Endometrial microvascular endothelial cells (primary cell): ENCODE measurements around the gene CCKAR. TPM values are rescaled to one million over a fixed set of nuclear protein-coding genes. Genes with fewer than 3 reads are reported as not detected.
"Not testable (repeated sequence)": the region's sequence is repeated elsewhere in the genome, so short reads cannot be mapped to it uniquely, and the experiment has no call there.

Experiments used
- in situ Hi-C: cut with HindIII; loops from 2 replicates; pipeline ENCODE4 v1.10.0; 2017; ENCODE audit warnings: low sequenced_read_pairs, low pct_unique_long_range_greater_than_20kb; ENCODE audit errors: inconsistent ontology term
- total RNA-seq: library from RNA; depleted of rRNA; stranded (reverse); fragments of >200 nt; gene quantifications from one replicate; pipeline ENCODE4 v1.2.3, GENCODE V29; 2015; ENCODE audit errors: inconsistent ontology term

The CCKAR gene, protein sequence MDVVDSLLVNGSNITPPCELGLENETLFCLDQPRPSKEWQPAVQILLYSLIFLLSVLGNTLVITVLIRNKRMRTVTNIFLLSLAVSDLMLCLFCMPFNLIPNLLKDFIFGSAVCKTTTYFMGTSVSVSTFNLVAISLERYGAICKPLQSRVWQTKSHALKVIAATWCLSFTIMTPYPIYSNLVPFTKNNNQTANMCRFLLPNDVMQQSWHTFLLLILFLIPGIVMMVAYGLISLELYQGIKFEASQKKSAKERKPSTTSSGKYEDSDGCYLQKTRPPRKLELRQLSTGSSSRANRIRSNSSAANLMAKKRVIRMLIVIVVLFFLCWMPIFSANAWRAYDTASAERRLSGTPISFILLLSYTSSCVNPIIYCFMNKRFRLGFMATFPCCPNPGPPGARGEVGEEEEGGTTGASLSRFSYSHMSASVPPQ
- total RNA-seq = not detected

DNA sequence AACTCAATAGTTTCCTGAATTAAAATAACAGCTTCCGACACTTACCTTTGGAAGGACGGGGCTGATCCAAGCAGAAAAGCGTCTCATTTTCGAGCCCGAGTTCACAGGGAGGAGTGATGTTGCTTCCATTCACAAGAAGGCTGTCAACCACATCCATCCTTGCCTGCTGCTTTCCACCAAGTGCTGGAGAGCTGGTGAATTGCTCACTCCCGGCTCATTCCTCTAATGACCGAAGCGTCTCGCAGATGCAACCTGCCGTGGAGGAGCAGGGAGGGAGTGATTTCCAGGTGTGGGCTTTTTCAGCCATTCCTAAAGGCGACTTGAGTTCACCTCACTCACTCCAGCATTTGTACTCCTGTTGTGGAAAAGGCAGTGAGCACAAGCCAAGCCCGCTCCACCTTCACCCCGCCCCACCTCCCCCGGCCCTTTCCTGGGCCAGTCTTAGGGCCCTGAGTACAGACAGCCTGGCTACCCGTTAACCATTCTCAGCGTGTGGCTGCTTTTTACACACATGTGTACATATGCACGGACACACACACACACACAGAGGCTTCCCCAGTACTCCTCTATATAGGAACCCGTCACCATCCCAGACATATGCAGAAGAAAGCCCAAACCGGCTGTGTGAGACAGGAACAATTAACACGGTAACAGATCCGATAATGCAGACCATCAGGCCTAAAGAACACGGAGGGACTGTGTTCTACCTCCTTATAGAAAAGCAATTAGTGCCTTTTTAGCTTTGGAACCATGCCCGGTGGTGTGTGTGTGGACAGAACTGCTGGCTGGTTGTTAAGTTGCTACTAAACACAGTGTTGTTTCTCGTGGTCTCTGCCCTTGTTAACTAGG lies at the start of gene CCKAR:
Gene CCKAR (minus strand): TSS at position 374 of the 849 bp plus-strand sequence. CDS start 217 bp downstream, at position 157.
- in situ Hi-C loops = no loop called here

DNA sequence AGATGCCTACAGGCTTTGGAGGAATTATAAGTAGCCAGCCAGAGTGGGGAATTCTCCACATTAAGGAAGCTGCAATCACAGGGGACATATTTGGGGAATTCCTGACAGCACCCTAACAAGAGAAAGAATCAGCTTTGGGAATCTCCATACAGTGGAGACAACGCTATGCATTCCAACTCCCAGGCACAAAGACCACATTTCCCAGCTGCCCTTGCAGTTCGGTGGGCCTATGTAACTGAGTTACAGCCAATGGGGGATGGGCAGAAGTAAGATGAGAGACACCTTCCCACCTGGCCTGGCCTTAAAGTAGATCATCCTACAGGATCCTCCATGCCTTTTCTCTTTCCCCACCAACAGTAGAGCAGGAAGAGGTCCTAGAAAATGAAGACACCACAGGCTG lies 43.4 kb upstream of the CCKAR start:
- in situ Hi-C loops = no loop called here

DNA sequence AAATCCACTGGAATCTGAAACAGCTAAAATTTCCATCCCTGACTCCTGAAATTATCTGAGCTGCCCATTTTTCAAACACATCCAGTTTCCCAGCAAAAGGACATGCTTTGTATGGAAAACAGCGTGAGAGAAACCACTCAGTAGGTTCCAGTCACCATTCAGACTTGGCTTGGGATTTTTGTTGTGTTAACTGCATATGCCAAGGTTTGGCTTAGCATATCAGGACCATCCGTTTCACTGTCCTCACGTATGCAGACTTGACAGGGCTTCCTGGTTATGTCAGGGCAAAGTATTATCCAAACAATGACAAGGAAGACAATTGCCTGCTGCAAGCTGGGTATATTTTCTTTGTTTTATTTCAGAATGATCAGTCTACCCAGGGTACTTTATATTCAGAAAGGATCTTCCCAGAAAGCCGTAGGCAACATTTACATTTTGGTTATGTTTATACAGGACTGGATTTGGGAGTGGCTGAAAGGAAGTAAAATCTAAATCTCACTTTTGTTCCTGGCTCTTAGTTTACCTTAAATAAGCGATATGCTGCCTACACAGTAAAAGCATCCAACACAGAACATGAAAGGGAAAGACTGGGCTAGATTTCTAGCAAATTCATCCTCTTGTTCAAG lies 41.3 kb upstream of the CCKAR start:
- in situ Hi-C loops = no loop called here

DNA sequence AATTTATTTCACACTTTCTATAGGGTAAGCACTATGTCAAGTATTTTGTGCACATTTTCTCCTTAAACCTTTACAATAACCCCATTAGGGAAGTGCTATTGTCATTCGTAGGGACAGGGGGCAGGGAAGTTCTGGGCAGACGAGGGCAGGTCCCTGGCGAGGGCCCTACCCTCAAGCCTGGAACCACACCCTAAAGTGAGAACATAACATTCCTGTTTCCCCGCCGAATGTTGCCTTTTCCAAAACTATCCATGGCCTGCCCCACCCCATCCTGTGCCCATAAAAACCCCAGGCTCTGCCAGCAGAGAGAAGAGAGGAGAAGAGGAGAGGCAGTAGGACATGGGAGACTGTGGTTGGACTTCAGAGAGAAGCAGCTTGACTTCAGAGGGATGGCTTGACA lies 39.8 kb upstream of the CCKAR start:
- in situ Hi-C loops = no loop called here

DNA sequence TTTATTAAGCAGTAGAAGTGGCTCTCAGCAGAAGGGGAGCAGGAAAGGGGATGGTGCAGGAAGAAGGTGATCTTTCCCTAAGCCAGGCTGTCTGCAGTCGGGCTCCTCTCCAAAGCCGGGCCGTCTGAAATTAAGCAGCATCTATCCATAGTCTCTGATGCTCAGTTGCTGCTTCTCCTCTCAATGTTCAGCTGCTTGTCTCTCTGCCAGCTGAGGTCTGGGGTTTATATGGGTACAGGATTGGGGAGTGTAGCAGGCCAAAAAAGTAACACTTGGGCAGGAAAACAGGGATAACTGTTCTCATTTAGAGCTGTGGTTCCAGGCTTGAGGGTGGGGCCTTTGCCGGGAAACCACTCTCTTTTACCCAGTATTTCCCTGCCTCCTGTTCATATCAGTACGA lies 39.2 kb upstream of the CCKAR start:
- in situ Hi-C loops = no loop called here

DNA sequence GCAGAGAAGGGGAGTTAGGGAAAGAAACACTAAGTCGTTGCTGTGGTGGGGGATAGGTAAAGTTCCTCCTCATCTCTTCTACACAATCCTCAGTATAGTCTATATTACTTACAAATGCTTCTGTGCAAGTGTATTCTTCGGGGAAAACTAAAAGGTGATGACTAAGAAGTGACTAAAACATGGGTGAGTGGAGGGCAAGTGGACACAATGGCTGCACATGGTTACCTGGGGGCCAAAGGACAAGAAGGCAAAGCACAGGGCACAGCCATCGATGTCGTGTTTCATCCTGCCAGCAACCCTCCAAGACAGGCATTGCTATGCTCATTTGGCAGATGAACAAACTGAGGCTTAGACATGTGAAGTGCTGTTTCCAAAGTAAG lies 35.5 kb upstream of the CCKAR start:
- in situ Hi-C loops = no loop called here

DNA sequence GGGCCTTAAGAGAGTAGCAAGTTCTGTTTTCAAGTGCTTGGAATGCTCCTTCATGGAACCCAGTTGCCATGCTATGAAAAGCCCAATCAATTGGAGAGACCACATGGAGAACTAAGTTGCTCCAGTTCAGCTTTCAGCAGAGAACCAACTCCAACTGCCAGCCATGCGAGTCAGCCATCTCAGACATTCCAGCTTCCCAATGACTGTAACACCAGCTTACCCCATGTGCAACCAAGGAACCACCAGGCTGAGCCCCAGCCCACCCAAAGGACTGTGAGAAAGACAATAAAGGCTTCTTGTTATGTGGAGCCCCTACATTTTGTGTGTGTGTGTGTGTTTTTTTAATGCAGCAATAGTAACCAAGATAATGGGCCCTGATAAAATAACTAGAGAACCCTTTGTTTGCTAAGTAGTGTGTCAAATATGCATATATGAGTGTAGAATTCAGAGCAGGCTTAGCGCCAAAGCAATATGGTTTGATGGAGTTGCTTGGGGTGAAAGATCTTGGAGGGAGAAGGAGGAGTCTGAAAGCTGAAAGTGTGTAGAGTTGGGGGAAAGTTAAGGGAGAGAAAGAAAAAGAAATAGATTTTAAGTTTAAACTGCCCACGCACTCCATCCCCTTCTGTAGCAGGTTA lies 35.0 kb upstream of the CCKAR start:
- in situ Hi-C loops = no loop called here

DNA sequence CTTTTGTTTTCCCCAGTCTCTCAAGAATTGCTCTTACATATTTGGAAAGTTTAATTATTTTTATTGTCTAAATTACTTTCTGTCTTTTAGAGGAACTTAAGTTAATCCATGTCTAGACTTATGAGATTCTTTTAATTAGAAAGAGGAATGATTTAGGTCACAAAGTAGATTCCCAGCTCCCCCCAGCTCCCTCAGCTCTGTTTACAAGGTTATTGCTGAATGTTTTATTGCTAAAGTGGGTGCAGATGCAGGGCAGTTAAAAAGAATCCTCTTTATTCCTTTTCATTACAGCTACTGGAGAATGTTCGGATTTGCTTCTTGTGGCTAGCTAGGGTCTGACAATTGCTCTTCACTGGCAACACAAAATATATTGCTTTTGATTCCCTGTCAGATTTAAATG lies 33.7 kb upstream of the CCKAR start:
- in situ Hi-C loops = no loop called here

DNA sequence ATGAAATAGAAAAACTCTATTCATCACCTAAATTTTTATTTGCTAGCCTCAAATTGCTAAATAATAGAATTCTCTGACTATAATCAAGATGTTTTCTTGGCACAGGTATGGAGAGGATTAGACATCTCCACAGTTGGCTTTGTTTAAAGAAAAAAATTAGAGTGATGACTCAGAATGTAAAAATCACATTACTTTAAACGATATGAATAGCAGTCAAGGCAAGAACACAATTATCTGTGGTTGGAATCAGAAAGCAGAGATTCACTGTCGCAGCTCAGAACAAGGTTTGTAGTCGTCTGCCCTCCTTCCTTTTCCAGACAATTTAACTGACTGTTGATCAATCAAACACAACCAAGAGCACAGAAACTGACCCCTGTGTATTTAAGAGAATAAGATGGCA lies 32.2 kb upstream of the CCKAR start:
- in situ Hi-C loops = no loop called here

DNA sequence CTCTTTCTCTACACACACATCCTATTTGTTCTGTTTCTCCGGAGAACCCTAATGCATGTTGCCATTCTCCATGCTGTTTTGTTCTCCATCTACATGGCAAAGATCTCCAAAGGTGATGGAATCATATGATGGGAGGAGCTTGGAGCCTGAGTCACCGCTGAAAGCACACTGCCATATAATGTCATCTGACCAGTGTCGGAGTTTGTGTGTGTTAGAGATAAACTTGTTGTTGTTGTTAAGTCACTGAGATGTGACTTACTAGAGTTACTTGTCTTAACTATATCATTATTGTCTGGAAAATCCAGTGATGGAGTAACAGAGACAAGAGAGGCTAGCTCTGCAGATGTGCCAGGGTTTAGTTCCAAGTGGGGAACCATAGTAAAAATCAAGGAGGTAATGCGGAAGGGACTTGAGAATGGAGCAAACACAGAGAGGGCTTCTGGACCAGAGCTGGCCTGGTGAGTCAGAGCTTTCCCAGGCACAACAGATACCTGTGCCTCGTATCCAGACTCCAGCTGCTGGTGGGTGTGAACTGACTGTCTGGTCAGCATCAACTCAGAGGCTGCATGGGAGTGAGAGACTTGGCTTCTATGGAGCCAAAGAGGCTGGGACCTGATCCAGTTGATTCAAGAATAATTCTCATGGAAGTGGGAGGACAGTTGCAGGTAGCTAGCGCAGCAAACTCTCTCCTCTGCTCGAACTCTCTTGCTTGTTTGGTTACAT lies 30.6 kb upstream of the CCKAR start:
- in situ Hi-C loops = no loop called here

DNA sequence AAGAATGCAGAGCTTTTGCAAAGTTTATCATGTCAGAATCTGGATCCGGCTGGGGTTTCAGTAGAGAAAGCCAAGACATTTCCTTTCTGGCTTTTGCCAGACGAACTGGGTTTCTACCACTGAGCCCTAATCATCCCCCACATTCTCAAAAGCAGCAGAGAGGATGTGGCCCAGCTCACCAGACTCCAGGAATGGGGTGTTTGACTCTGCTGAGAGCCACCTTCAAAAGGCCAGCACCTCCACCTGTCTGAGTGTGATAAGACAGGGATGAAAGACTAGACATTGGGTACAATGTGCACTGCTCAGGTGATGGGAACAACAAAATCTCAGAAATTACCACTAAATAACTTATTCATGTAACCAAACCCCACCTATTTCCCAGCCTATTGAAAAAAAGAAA lies 25.7 kb upstream of the CCKAR start:
- in situ Hi-C loops = no loop called here

DNA sequence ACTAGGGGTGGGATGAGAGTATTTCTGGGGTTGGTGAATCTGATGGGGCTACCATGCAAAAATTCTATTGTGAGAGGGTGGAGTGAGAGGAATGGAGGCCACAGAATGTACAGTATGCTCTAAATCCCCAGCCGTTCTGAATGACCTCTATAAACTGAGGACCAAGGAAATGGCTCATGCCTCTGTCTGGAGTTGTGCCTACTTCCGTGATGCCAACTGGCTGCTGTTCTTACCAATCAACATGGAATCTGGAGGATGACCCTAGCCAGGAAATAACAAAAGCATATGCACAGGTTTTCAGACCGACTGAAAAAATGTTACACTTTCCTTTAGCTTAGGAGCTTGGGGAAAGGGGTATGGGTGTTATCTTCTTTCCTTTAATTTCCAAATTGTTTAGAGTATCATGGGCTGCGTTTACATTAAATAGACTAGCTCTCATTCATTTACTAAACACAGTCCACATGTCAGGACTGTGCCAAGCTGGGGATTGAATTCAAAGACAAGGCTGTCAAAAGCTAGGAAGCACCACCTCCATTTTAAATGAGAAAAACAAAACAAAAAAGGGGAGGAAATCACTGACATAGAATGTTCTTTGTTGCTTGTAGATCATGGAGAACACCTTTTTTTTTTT lies 20.2 kb upstream of the CCKAR start:
- in situ Hi-C loops = no loop called here

DNA sequence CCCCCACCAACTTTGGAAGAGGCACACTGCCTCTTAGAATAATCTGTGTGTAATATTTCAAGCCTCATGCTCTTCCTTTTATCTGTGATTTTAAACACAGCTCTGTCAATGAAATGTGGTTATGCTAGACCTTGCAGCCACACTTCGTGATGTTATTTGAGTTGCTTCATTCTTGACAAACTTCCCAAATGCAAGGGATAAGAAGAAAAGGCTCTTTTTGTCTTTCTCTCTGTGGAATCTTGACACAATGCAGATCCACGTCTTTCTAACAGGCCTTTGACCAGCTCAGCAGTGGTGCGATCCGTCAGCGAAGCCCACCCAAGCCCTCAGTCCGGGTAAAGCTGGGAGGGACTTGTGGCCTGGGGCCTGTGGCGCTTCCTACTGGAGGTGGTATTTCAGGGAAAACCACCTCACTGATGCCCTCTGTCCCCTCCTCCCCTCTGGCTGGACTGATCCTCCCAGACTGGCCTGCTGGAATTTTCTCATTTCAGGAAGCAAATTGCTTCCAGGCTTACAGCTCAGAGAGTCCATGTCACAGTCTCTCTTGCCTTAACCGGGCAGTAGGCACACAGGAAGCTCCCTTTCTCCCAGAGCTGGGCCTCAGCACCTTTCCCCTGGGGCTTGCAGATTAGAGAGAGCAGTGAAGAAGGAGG lies 19.5 kb upstream of the CCKAR start:
- in situ Hi-C loops = no loop called here

DNA sequence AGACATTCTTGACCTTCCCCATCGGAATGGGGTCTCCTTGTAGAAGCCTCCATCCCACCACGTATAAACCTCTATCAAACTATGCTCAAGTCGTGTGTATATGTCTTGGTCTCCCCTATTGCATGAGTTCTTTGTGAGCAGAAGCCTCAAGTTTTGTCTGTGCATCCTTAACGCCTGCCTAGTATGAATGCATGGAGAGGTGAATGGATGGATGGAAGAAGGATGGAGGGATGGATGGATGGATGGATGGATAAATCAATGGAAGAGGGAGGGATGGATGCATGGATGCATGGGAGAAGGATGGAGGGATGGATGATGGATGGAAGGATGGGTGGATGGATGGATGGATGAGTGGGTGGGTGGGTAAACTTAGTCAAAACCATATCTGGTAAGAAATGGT lies 17.0 kb upstream of the CCKAR start:
- in situ Hi-C loops = no loop called here

DNA sequence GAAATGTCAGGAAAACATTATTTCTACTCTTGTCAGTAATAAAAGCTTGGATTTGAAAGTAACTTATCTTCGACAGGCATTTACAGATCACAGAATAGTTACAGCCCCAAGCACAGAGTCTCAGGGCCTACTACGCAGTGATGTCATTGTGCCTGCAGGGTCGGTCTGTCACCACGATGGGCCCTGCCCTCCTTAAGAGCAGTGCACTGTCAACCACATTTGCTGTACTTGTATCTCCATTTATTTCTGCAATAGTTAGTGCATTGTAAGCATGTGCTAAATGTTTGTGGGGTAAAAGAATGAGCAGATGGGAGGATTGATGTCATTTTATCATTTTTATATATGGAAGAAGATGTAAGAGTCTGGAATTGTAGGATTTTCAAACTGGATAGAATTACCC lies 13.6 kb upstream of the CCKAR start:
- in situ Hi-C loops = no loop called here

DNA sequence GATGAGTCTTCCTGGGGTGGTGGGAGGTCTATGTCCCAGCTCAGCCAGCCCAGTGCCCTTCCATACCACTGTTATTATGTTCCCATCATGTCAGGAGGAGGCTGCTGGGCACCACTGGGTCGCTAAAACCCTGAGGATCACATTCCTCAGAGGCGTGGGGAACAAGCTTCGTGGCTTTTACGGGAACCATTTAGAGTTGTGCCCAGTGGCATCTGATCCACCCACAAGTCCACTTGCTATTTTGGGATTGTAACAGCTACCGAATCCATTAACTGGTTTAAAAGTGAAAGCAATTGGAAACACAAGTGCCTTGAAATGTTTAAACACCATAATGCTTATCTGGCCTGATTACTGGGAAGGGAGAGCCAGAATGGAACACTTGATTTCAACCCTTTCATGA lies 13.1 kb upstream of the CCKAR start:
- in situ Hi-C loops = no loop called here

DNA sequence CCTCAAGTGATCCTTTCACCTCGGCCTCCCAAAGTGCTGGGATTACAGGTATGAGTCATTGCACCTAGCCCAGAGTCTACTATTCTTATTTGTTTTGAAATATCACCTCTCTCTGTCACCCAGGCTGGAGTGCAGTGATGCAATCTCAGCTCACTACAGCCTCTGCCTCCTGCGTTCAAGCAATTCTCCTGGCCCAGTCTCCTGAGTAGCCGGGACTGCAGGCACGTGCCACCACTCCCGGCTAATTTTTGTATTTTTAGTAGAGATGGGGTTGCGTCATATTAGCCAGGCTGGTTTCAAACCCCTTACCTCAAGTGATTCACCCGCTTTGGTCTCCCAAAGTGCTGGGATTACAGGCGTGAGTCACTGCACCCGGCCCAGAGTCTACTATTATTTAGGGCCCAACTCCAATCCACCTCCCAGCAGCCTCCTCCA lies 10.3 kb upstream of the CCKAR start:
- in situ Hi-C loops = not testable (repeated sequence)
